ENCODE measurements around the gene NFKBIB.
"Not testable (repeated sequence)": the region's sequence is repeated elsewhere in the genome, so short reads cannot be mapped to it uniquely, and the experiment has no call there.

Gene NFKBIB

DNA sequence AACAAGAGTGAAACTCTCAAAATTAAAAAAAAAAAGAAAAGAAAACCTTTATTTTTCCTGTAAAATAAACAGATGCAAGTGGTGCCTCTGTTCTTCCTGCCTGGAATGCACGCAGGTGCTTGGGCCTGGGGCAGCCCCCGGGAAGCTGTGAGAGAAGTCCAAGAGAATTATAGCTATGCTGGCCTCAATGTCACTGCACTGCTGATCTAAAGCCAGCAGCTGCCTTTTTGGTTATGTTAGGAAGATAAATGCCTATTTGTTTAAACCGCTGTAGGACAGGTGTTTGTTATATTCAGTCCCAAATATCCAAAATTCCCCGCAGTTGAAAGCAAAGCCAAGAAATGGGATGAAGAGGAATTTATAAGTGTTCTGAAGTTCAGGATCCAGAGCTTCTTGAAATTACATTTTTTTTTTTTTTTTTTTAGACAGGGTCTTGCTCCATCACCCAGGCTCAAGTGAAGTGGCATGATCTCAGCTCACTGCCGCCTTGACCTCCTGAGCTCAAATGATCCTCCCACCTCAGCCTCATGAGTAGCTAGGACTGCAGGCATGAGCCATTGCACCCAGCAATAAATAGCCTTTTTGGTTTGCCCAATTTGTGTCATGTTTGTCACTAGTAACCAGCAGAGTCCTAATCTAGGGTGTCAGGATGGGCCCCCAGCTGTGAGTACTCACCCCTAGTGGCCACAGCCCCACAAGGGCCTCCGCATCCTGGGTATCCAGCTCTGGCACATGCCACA is 23.9 kb upstream of the NFKBIB start:
- DNase-seq = no peak

- DNase-seq = peak in 2 of 14 donors; percentile 11 to 21
Measured at GRCh38 chr19:38877781-38878574, 21.8 kb upstream of the NFKBIB start, which contains the start of gene RINL. RINL (minus strand) TSS chr19:38878275; CDS start chr19:38876742, 1,533 bp downstream.

DNA sequence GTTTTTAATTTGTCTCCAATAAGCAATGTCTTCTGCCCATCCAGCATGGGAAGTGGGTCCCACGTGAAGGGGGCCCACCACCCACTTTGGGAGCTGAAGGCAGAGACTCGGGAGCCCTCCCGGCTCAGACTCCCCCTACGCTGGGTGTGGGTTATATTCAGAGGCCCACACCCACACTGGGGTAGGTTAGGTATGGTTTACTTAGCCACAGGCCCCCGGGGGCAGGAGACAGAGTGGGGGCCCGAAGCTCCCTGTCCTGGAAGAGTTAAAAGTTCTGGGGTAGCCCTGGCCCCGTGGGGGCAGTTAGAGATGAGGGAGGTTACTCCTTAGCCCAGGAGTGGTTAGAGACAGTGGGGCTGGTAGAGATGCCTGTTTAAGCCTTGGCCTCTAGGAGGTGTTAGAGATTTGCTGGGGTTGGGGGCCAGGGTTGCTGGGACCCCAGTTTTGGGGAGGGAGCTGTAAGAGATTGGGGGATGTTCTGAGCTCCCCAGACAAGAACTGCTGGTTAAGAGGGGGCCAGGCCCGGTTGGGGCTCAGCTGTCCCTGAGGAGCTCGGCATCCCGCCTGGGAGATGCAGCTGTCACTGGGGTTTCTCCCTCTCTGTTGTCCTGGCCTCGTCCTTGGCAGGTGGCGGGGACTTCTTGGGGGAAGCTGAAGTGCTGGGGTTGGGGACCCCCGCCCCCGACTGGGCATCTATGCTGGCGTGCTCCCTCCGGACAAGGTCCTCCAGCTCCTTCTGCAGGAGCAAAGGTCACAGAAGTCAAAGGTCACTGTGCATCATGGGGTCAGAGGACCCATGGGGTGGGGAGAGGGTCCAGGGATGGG is 21.0 kb upstream of the NFKBIB start:
- DNase-seq = no peak

- DNase-seq = no peak
Measured at GRCh38 chr19:38879400-38879751, 20.4 kb upstream of the NFKBIB start.

DNA sequence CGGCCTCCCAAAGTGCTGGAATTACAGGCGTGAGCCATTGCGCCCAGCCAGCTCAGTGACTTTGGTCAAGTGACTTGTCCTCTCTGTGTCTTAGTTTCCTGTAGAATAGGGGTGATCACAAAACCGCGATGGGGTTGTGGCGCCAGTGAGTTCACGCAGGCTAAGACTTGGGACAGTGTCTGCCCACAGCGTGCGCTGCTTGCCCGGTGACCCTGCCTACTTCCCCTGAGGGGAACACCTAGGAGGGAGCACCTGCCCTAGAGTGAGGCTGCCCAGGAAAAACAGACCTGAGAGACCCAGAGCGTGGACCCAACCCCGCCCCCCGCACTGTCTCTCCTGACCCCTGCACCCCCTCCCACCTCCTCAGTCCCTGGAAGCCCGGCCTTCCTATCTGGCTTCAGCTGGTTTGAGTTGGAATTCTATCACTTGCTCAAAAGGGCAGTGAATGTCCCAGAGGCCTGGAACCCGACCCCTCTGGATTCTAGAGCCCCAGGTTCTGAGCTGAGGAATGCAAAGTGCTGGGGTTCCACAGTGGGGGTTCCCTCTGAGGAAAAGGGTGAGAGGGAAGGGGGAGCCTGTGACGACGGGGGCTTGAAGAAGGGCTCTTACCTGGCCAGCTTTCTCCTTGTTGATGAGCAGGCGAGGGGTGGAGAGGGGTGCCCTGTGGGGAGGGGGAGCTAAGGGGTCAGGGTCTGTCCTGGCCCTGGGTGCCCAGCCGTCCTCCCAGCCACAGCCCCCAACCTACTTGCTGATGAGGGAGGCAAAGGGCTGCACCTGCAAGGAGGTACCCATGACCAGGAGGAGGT is 19.5 kb upstream of the NFKBIB start:
- DNase-seq = no peak

GRCh38 chr19:38880882-38881609 is 18.7 kb upstream of the NFKBIB start:
- no peak for DNase-seq

- no peak for DNase-seq
Measured at GRCh38 chr19:38883286-38883685, 16.5 kb upstream of the NFKBIB start.

DNA sequence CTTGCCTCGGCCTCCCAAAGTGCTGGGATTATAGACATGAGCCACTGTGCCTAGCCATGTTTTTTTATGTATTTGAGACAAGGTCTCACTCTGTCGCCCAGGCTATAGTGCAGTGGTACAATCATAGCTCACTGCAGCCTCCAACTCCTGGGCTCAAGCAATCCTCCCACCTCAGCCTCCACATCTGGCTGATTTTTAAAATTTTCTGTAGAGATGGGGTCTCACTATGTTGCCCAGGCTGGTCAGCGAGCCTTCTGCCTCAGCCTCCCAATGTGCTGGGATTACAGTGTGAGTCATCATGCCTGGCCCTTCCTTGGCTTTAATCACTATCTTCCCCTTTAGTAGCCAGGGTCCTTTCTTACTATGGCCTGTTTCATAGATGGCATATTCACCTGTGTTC is 15.1 kb upstream of the NFKBIB start:
- DNase-seq = not testable (repeated sequence)

DNA sequence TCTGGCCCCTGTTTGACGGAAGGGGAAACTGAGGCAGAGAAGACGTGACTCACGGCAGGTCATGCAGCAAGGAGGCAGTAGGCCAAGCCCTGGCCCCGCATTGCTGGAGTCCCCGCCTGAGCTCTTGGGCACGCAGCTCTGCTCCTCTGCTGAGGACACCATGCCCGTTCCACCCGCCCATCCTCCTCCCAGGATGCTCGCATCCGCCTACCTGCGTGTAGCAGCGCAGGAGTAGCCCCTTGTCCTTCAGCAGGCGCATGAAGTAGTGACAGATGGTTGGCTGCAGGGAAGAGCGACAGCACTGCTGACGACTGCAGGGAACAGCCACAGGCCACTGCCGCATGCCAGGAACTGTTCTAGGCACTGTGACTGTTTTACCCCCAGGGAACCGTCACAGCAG is 10.9 kb upstream of the NFKBIB start:
- DNase-seq = peak in 1 of 14 donors; percentile 79

GRCh38 chr19:38889803-38890202 is 10.0 kb upstream of the NFKBIB start:
- no peak for DNase-seq

GRCh38 chr19:38890686-38891085 is 9.1 kb upstream of the NFKBIB start:
- DNase-seq = no peak

- peak in 8 of 14 donors; percentile 12 to 47 (median 17) for DNase-seq
Measured at GRCh38 chr19:38891771-38892170, 8.0 kb upstream of the NFKBIB start.

- DNase-seq = no peak
Measured at GRCh38 chr19:38892841-38893240, 6.9 kb upstream of the NFKBIB start.

GRCh38 chr19:38893341-38893771 is 6.4 kb upstream of the NFKBIB start:
- no peak for DNase-seq

- DNase-seq = no peak
Measured at GRCh38 chr19:38894968-38895367, 4.8 kb upstream of the NFKBIB start.

DNA sequence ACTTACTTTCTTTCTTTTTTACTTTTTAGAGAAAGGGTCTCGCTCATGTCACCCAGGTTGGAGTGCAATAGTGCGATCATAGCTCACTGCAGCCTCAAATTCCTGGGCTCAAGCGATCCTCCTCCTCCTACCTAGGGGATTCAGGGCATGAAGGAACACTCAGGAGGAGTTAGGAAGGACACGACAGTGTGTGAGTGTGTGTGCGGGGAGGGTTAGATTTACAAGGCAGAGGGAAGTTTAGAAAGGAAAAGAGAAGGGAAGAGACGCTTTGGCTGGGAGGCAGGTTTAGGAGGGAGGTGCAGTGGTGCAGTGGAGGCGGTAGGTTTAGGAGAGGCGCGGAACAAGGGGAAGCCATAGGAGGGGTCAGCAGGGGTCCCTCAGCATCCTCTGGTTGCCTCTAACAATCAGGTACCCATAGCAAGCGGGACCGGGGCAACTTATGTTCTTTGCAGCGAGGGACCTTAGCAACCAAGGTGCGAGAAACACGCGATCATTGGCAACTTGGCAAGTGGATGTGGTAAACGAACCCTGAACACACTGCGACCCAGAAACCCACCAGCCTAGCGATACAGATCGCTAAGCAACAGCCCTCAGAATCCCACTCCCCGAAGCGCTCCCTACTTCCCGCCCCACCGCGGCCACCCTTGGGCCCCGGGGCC is 852 bp upstream of the NFKBIB start:
- DNase-seq = no peak

DNA sequence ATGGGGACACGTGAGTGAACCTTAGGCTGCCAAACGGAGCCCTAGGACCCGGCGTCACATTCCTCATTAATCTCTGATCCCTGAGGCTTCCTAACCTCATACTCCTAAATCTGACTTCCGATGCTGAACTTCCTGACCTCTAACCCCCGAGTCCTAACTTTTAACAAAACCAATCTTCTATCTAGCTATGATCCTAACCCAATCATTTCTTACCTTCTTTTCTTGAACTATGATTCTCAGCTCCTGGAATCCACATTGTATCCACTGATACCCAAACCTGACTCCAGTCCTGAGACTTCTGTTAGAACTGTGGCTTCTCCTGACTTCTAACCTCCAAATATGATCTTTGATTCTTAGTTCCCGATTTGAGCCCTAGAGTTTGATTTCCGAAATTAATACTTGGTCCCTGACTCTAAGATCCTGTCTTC is 447 bp downstream of the NFKBIB start:
- DNase-seq = no peak

DNA sequence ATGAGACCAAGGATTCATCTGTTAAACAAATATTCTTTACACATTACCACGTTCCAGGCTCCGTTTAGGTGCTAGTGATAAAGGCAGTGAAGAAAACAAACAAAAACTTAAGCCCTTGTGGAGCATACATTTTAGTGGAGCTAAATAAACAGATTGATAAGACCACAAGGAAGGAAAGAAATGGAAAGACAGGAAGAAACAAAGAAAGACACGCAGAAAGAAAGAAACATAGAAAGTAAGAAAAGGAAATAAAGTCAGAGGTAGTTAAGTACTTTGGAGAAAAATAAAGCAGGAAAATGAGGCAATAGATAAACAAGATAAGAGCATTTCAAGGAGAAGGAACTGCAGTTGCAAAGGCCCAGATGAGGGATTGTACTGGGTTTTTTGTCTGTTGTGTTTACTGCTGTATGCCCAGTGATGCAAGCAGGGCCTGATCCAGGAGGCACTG is 998 bp downstream of the NFKBIB start:
- no peak for DNase-seq

DNA sequence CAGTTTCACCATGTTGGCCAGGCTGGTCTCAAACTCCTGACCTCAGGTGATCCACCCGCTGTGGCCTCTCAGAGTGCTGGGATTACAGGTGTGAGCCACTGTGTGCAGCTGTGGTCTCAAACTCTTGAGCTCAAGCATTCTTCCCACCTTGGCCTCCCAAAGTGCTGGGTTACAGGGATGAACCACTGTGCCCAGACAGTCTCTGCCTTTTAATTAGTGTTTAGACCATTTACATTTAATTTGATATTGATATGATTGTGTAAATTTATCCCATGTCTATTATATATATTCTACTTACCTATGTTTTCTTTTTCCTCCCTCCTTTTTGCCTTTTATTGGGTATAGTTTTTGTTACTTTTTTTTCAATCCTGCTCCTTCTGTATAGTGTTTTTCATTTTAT is 1.9 kb downstream of the NFKBIB start:
- no peak for DNase-seq

Measured in C1 segment of cervical spinal cord (tissue), 14 donors.